Measurements from ENCODE around the gene IFRD1.

Gene IFRD1

GRCh38 chr7:112487457-112488263 lies 37.4 kb downstream of the IFRD1 start:
- DNase-seq (ENCODE audit: low spot score): no peak

GRCh38 chr7:112488264-112488552 lies 37.9 kb downstream of the IFRD1 start:
- no peak for DNase-seq (ENCODE audit: low spot score)

GRCh38 chr7:112492186-112492585 lies 41.9 kb downstream of the IFRD1 start:
- DNase-seq (ENCODE audit: low spot score): no peak

- DNase-seq (ENCODE audit: low spot score): no peak
Measured at GRCh38 chr7:112494656-112495055, 44.4 kb downstream of the IFRD1 start.

GRCh38 chr7:112495156-112495788 lies 45.0 kb downstream of the IFRD1 start:
- no peak for DNase-seq (ENCODE audit: low spot score)

- peak; percentile 25 for DNase-seq (ENCODE audit: low spot score)
Measured at GRCh38 chr7:112495810-112496462, 45.7 kb downstream of the IFRD1 start.

- no peak for DNase-seq (ENCODE audit: low spot score)
Measured at GRCh38 chr7:112497481-112497880, 47.2 kb downstream of the IFRD1 start.

- DNase-seq (ENCODE audit: low spot score): no peak
Measured at GRCh38 chr7:112500619-112501018, 50.4 kb downstream of the IFRD1 start.

- no peak for DNase-seq (ENCODE audit: low spot score)
Measured at GRCh38 chr7:112501801-112502503, 51.7 kb downstream of the IFRD1 start.

GRCh38 chr7:112502700-112503099 lies 52.4 kb downstream of the IFRD1 start:
- DNase-seq (ENCODE audit: low spot score): no peak

GRCh38 chr7:112503361-112503972 lies 53.2 kb downstream of the IFRD1 start:
- DNase-seq (ENCODE audit: low spot score): no peak

- no peak for DNase-seq (ENCODE audit: low spot score)
Measured at GRCh38 chr7:112504093-112504695, 53.9 kb downstream of the IFRD1 start.

- no peak for DNase-seq (ENCODE audit: low spot score)
Measured at GRCh38 chr7:112505495-112505894, 55.2 kb downstream of the IFRD1 start.

- DNase-seq (ENCODE audit: low spot score): no peak
Measured at GRCh38 chr7:112508404-112508803, 58.1 kb downstream of the IFRD1 start.

GRCh38 chr7:112509402-112509801 lies 59.1 kb downstream of the IFRD1 start:
- no peak for DNase-seq (ENCODE audit: low spot score)

GRCh38 chr7:112510001-112510742 lies 59.9 kb downstream of the IFRD1 start:
- no peak for DNase-seq (ENCODE audit: low spot score)

- DNase-seq (ENCODE audit: low spot score): no peak
Measured at GRCh38 chr7:112510743-112511110, 60.5 kb downstream of the IFRD1 start.

- no peak for DNase-seq (ENCODE audit: low spot score)
Measured at GRCh38 chr7:112511451-112512202, 61.4 kb downstream of the IFRD1 start.

GRCh38 chr7:112512451-112513210 lies 62.4 kb downstream of the IFRD1 start:
- DNase-seq (ENCODE audit: low spot score): no peak

- no peak for DNase-seq (ENCODE audit: low spot score)
Measured at GRCh38 chr7:112515989-112516388, 65.7 kb downstream of the IFRD1 start.

Data from CD4-positive, alpha-beta T cell treated with Interleukin-15 for 4 hours (primary cell).